HEK293 (cell line): ENCODE results near the gene LRRC59.

Source experiments
- GLI4 ChIP-seq: fragments of 450-650 bp; formaldehyde crosslinking; IDR thresholded peaks from 2 replicates; pipeline ENCODE4 v1.5.1; 2016; ENCODE audit warnings: missing biosample characterization, missing genetic modification characterization
- HOXC10 ChIP-seq: sonication (generic); formaldehyde crosslinking; IDR thresholded peaks from 2 replicates; pipeline ENCODE4 v1.8.1; 2023; ENCODE audit warnings: mild to moderate bottlenecking, missing genetic modification reagents
- KLF10 ChIP-seq: fragments of 450-650 bp; IDR thresholded peaks from 2 replicates; pipeline ENCODE4 v1.5.1; 2018; ENCODE audit warnings: missing biosample characterization, mild to moderate bottlenecking, missing genetic modification characterization
- KLF16 ChIP-seq: fragments of 450-650 bp; formaldehyde crosslinking; IDR thresholded peaks from 2 replicates; pipeline ENCODE4 v1.5.1; 2017; ENCODE audit warnings: missing biosample characterization, missing genetic modification characterization
- KLF7 ChIP-seq: fragments of 450-650 bp; formaldehyde crosslinking; IDR thresholded peaks from 2 replicates; pipeline ENCODE4 v1.5.1; 2016; ENCODE audit warnings: missing biosample characterization, missing genetic modification characterization, borderline replicate concordance
- PRDM10 ChIP-seq: fragments of 450-650 bp; formaldehyde crosslinking; IDR thresholded peaks from 2 replicates; pipeline ENCODE4 v1.5.1; 2016; ENCODE audit warnings: missing biosample characterization, missing genetic modification characterization
- RBAK ChIP-seq: fragments of 450-650 bp; formaldehyde crosslinking; IDR thresholded peaks from 2 replicates; pipeline ENCODE4 v1.5.1; 2016; ENCODE audit warnings: missing biosample characterization, missing genetic modification characterization
- TRIM28 ChIP-seq: IDR thresholded peaks from 2 replicates; pipeline ENCODE4 v1.6.1; 2011; ENCODE audit warnings: low read length, control low read depth, borderline replicate concordance
- YY2 ChIP-seq: fragments of 450-650 bp; formaldehyde crosslinking; IDR thresholded peaks from 2 replicates; pipeline ENCODE4 v1.5.1; 2016; ENCODE audit warnings: missing biosample characterization, missing genetic modification characterization
- ZBTB48 ChIP-seq: fragments of 450-650 bp; formaldehyde crosslinking; IDR thresholded peaks from 2 replicates; pipeline ENCODE4 v1.5.1; 2016; ENCODE audit warnings: missing biosample characterization, missing genetic modification characterization
- ZNF121 ChIP-seq: fragments of 450-650 bp; formaldehyde crosslinking; IDR thresholded peaks from 2 replicates; pipeline ENCODE4 v1.5.1; 2016; ENCODE audit warnings: missing biosample characterization, missing genetic modification characterization
- ZNF335 ChIP-seq: fragments of 450-650 bp; formaldehyde crosslinking; conservative IDR thresholded peaks from 2 replicates; pipeline ENCODE4 v1.5.1; 2016; ENCODE audit warnings: missing biosample characterization, missing genetic modification characterization
- ZNF350 ChIP-seq: fragments of 450-650 bp; formaldehyde crosslinking; IDR thresholded peaks from 2 replicates; pipeline ENCODE4 v1.5.0; 2017; ENCODE audit warnings: missing biosample characterization, mild to moderate bottlenecking, missing genetic modification characterization
- ZNF394 ChIP-seq: fragments of 450-650 bp; formaldehyde crosslinking; IDR thresholded peaks from 2 replicates; pipeline ENCODE4 v1.5.1; 2016; ENCODE audit warnings: missing biosample characterization, missing genetic modification characterization, mild to moderate bottlenecking, moderate library complexity, borderline replicate concordance
- ZNF423 ChIP-seq: fragments of 450-650 bp; formaldehyde crosslinking; IDR thresholded peaks from 2 replicates; pipeline ENCODE4 v1.5.1; 2016; ENCODE audit warnings: missing biosample characterization, missing genetic modification characterization
- ZNF549 ChIP-seq: fragments of 450-650 bp; IDR thresholded peaks from 2 replicates; pipeline ENCODE4 v1.5.1; 2018; ENCODE audit warnings: missing biosample characterization, missing genetic modification characterization, mild to moderate bottlenecking, inconsistent platforms, moderate library complexity
- ZNF561 ChIP-seq: fragments of 450-650 bp; IDR thresholded peaks from 2 replicates; pipeline ENCODE4 v1.5.1; 2018; ENCODE audit warnings: missing biosample characterization, missing genetic modification characterization, borderline replicate concordance
- ZNF639 ChIP-seq: fragments of 450-650 bp; formaldehyde crosslinking; IDR thresholded peaks from 2 replicates; pipeline ENCODE4 v1.5.1; 2016; ENCODE audit warnings: missing biosample characterization, missing genetic modification characterization
- ZNF660 ChIP-seq: fragments of 450-650 bp; IDR thresholded peaks from 2 replicates; pipeline ENCODE4 v1.5.1; 2018; ENCODE audit warnings: missing biosample characterization, mild to moderate bottlenecking, missing genetic modification characterization
- ZNF707 ChIP-seq: fragments of 450-650 bp; formaldehyde crosslinking; IDR thresholded peaks from 2 replicates; pipeline ENCODE4 v1.5.1; 2016; ENCODE audit warnings: missing biosample characterization, missing genetic modification characterization
- ZNF76 ChIP-seq: fragments of 450-650 bp; formaldehyde crosslinking; IDR thresholded peaks from 2 replicates; pipeline ENCODE4; 2016; ENCODE audit warnings: low read depth, missing biosample characterization, missing genetic modification characterization, borderline replicate concordance
- ZNF830 ChIP-seq: fragments of 450-650 bp; IDR thresholded peaks from 2 replicates; pipeline ENCODE4 v1.5.0; 2018; ENCODE audit warnings: missing biosample characterization, missing genetic modification characterization, low read depth, mild to moderate bottlenecking, moderate library complexity
- ZSCAN23 ChIP-seq: fragments of 450-650 bp; formaldehyde crosslinking; IDR thresholded peaks from 2 replicates; pipeline ENCODE4 v1.5.1; 2016; ENCODE audit warnings: missing biosample characterization, missing genetic modification characterization
- ZXDB ChIP-seq: fragments of 450-650 bp; formaldehyde crosslinking; IDR thresholded peaks from 2 replicates; pipeline ENCODE4 v1.5.1; 2016; ENCODE audit warnings: missing biosample characterization, missing genetic modification characterization
- TF ChIP-seq, protein P1 (sequence below): fragments of 450-650 bp; formaldehyde crosslinking; IDR thresholded peaks from 2 replicates; pipeline ENCODE4 v1.5.1; 2017; ENCODE audit warnings: missing biosample characterization, missing genetic modification characterization
- TF ChIP-seq, protein P2 (sequence below): fragments of 450-650 bp; formaldehyde crosslinking; IDR thresholded peaks from 2 replicates; pipeline ENCODE4 v1.5.1; 2016; ENCODE audit warnings: missing biosample characterization, missing genetic modification characterization
- TF ChIP-seq, protein P3 (sequence below): sonication (generic); formaldehyde crosslinking; IDR thresholded peaks from 2 replicates; pipeline ENCODE4 v1.8.1; 2022; ENCODE audit warnings: mild to moderate bottlenecking, moderate library complexity, missing genetic modification reagents
- TF ChIP-seq, protein P4 (sequence below): fragments of 450-650 bp; formaldehyde crosslinking; IDR thresholded peaks from 2 replicates; pipeline ENCODE4 v1.5.1; 2016; ENCODE audit warnings: missing biosample characterization, missing genetic modification characterization

LRRC59 gene

GRCh38 chr17:50397111-50397918, at the start of gene LRRC59 (continued):
- TF ChIP-seq ZBTB48 (tag by site-specific recombination) (0 out of 2 replicates have a peak, but pooled peaks have one; percentile 18), KLF10 (tag by site-specific recombination) (peak; percentile 28; the same call in 1 of the 2 replicates), ZNF639 (peak; percentile 95), ZNF394 (peak; percentile 73; the same call in 1 of the 2 replicates), ZNF561 (tag by site-specific recombination) (peak; percentile 50; the same call in 1 of the 2 replicates), ZNF121 (tag by site-specific recombination) (peak; percentile 50; the same call in 1 of the 2 replicates), ZNF335 (tag by site-specific recombination) (peak; percentile 60), ZNF830 (tag by site-specific recombination) (no peak), ZNF76 (peak; percentile 85; the same call in 1 of the 2 replicates), YY2 (tag by site-specific recombination) (peak; percentile 88), ZNF660 (tag by site-specific recombination) (peak; percentile 95), ZNF423 (no peak), ZNF549 (tag by site-specific recombination) (no peak), GLI4 (peak; percentile 85; the same call in 1 of the 2 replicates), KLF7 (tag by site-specific recombination) (peak; percentile 81; the same call in 1 of the 2 replicates), ZXDB (tag by site-specific recombination) (peak; percentile 92), HOXC10 (CRISPR knock-in tag) (no peak; the same call in 1 of the 2 replicates), TRIM28 (peak; percentile 44; the same call in 1 of the 2 replicates), PRDM10 (peak; percentile 56), RBAK (tag by site-specific recombination) (no peak), KLF16 (tag by site-specific recombination) (peak; percentile 90), ZSCAN23 (tag by site-specific recombination) (0 out of 2 replicates have a peak, but pooled peaks have one; percentile 68), ZNF350 (tag by site-specific recombination) (no peak), ZNF707 (tag by site-specific recombination) (peak; percentile 47; the same call in 1 of the 2 replicates)
- TF ChIP-seq, protein P1, sequence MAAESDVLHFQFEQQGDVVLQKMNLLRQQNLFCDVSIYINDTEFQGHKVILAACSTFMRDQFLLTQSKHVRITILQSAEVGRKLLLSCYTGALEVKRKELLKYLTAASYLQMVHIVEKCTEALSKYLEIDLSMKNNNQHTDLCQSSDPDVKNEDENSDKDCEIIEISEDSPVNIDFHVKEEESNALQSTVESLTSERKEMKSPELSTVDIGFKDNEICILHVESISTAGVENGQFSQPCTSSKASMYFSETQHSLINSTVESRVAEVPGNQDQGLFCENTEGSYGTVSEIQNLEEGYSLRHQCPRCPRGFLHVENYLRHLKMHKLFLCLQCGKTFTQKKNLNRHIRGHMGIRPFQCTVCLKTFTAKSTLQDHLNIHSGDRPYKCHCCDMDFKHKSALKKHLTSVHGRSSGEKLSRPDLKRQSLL (tag by site-specific recombination) = peak; percentile 25; the same call in 1 of the 2 replicates
- TF ChIP-seq, protein P2, sequence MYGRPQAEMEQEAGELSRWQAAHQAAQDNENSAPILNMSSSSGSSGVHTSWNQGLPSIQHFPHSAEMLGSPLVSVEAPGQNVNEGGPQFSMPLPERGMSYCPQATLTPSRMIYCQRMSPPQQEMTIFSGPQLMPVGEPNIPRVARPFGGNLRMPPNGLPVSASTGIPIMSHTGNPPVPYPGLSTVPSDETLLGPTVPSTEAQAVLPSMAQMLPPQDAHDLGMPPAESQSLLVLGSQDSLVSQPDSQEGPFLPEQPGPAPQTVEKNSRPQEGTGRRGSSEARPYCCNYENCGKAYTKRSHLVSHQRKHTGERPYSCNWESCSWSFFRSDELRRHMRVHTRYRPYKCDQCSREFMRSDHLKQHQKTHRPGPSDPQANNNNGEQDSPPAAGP (tag by site-specific recombination) = peak; percentile 98
- TF ChIP-seq, protein P3, sequence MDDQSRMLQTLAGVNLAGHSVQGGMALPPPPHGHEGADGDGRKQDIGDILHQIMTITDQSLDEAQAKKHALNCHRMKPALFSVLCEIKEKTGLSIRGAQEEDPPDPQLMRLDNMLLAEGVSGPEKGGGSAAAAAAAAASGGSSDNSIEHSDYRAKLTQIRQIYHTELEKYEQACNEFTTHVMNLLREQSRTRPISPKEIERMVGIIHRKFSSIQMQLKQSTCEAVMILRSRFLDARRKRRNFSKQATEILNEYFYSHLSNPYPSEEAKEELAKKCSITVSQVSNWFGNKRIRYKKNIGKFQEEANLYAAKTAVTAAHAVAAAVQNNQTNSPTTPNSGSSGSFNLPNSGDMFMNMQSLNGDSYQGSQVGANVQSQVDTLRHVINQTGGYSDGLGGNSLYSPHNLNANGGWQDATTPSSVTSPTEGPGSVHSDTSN = peak; percentile 99
- TF ChIP-seq, protein P4, sequence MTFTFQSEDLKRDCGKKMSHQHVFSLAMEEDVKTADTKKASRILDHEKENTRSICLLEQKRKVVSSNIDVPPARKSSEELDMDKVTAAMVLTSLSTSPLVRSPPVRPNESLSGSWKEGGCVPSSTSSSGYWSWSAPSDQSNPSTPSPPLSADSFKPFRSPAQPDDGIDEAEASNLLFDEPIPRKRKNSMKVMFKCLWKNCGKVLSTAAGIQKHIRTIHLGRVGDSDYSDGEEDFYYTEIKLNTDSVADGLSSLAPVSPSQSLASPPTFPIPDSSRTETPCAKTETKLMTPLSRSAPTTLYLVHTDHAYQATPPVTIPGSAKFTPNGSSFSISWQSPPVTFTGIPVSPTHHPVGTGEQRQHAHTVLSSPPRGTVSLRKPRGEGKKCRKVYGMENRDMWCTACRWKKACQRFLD = peak; percentile 86; the same call in 1 of the 2 replicates
